IMR-90 (cell line): ENCODE results near the gene ITGA2. TPM values are rescaled to one million over a fixed set of nuclear protein-coding genes. Genes with fewer than 3 reads are reported as not detected.

Source experiments
- ATAC-seq: fragments of 200-7000 bp; cut with Tn5 transposase; 2 replicates; pipeline ENCODE4 v1.9.1; 2020; ENCODE audit warnings: low read depth, mild to moderate bottlenecking, moderate library complexity
- BruUV-seq: library from RNA; stranded (reverse); fragments of 400-500 nt; replicated peaks from 2 replicates; lab custom pipeline; 2021; lab: Mats Ljungman, UMichigan
- CTCF ChIA-PET: fragments of 300-600 bp; formaldehyde crosslinking; extraction: SDS; loops from one replicate; lab custom pipeline; 2021; ENCODE audit warnings: antibody characterized with exemption; lab: Yijun Ruan, JAX
- POLR2A ChIA-PET: fragments of 300-600 bp; sonication (Branson Sonifier 250); formaldehyde crosslinking; loops from one replicate; lab custom pipeline; 2022; ENCODE audit warnings: antibody characterized with exemption; ENCODE audit not compliant: unreplicated experiment; lab: Charles Lee
- DNase-seq: peaks from one replicate; pipeline ENCODE4 v3.0.0; 2013
- H2AFZ ChIP-seq: replicated peaks from 2 replicates; pipeline ENCODE3; 2013; ENCODE audit warnings: low read length, mild to moderate bottlenecking; ENCODE audit not compliant: poor library complexity
- H2AK5ac ChIP-seq: 2 replicates; pipeline ENCODE4 v1.6.1; 2013; ENCODE audit warnings: low read depth, low read length, inconsistent platforms
- H2AK9ac ChIP-seq: replicated peaks from 2 replicates; pipeline ENCODE3; 2013; ENCODE audit warnings: mild to moderate bottlenecking, low read depth, low read length, moderate library complexity; ENCODE audit not compliant: poor library complexity
- H2BK120ac ChIP-seq: 2 replicates; pipeline ENCODE4 v1.6.1; 2013; ENCODE audit warnings: low read depth, low read length, inconsistent platforms
- H2BK15ac ChIP-seq: 3 replicates; pipeline ENCODE4 v1.6.1; 2013; ENCODE audit warnings: low read depth, low read length, inconsistent platforms
- H2BK20ac ChIP-seq: 2 replicates; pipeline ENCODE4 v1.6.1; 2013; ENCODE audit warnings: low read depth, mild to moderate bottlenecking, inconsistent platforms, low read length, moderate library complexity
- H2BK5ac ChIP-seq: 2 replicates; pipeline ENCODE4 v1.6.1; 2013; ENCODE audit warnings: mild to moderate bottlenecking, low read depth, low read length, inconsistent platforms; ENCODE audit not compliant: poor library complexity, severe bottlenecking
- H3K14ac ChIP-seq: replicated peaks from 2 replicates; pipeline ENCODE4 v1.6.1; 2013; ENCODE audit warnings: low read depth, low read length, inconsistent platforms
- H3K18ac ChIP-seq: 2 replicates; pipeline ENCODE4 v1.6.1; 2013; ENCODE audit warnings: low read depth, low read length, control low read depth
- H3K23ac ChIP-seq: 2 replicates; pipeline ENCODE4 v1.6.1; 2013; ENCODE audit warnings: low read depth, low read length, inconsistent platforms
- H3K27ac ChIP-seq: 2 replicates; pipeline ENCODE4 v1.5.1; 2013; ENCODE audit warnings: mild to moderate bottlenecking, control low read depth, low read length; ENCODE audit not compliant: insufficient read depth
- H3K27me3 ChIP-seq: 2 replicates; pipeline ENCODE4 v1.6.1; 2013; ENCODE audit warnings: low read length; ENCODE audit not compliant: control insufficient read depth, insufficient read depth
- H3K36me3 ChIP-seq: 2 replicates; pipeline ENCODE4 v1.6.1; 2013; ENCODE audit warnings: low read length, mixed read lengths; ENCODE audit not compliant: control insufficient read depth, insufficient read depth
- H3K4ac ChIP-seq: 2 replicates; pipeline ENCODE4 v1.6.1; 2013; ENCODE audit warnings: low read depth, low read length, inconsistent platforms
- H3K4me1 ChIP-seq: 2 replicates; pipeline ENCODE4 v1.6.1; 2013; ENCODE audit warnings: low read length, mixed read lengths; ENCODE audit not compliant: control insufficient read depth, insufficient read depth
- H3K4me2 ChIP-seq: 2 replicates; pipeline ENCODE4 v1.6.1; 2013; ENCODE audit warnings: low read depth, mild to moderate bottlenecking, control low read depth, low read length, moderate library complexity
- H3K4me3 ChIP-seq: 2 replicates; pipeline ENCODE4 v1.5.1; 2013; ENCODE audit warnings: low read depth, mild to moderate bottlenecking, control low read depth, low read length, moderate library complexity; ENCODE audit not compliant: insufficient read depth
- H3K56ac ChIP-seq: 2 replicates; pipeline ENCODE4 v1.6.1; 2013; ENCODE audit warnings: low read length, inconsistent platforms; ENCODE audit not compliant: insufficient read depth; ENCODE audit errors: extremely low read depth
- H3K79me1 ChIP-seq, 2 experiments: 2 replicates each; pipeline ENCODE4 v1.6.1; 2013; ENCODE audit warnings: low read length in 2 of 2, inconsistent platforms in 1 of 2, low read depth in 1 of 2
- H3K9ac ChIP-seq: 2 replicates; pipeline ENCODE4 v1.6.1; 2013; ENCODE audit warnings: low read depth, low read length, control low read depth
- H3K9me1 ChIP-seq: 2 replicates; pipeline ENCODE4 v1.6.1; 2013; ENCODE audit warnings: low read length, inconsistent platforms; ENCODE audit not compliant: insufficient read depth
- H3K9me3 ChIP-seq: 2 replicates; pipeline ENCODE4 v1.6.1; 2013; ENCODE audit warnings: low read length; ENCODE audit not compliant: control insufficient read depth, insufficient read depth
- H4K20me1 ChIP-seq: 2 replicates; pipeline ENCODE4 v1.6.1; 2013; ENCODE audit warnings: low read length, inconsistent platforms; ENCODE audit not compliant: insufficient read depth
- H4K5ac ChIP-seq: 2 replicates; pipeline ENCODE4 v1.6.1; 2013; ENCODE audit warnings: mild to moderate bottlenecking, low read depth, low read length, control low read depth
- H4K8ac ChIP-seq, 2 experiments: 2 replicates each; pipeline ENCODE4 v1.6.1; 2013; ENCODE audit warnings: low read depth in 2 of 2, low read length in 2 of 2, control low read depth in 1 of 2, inconsistent platforms in 1 of 2
- H4K91ac ChIP-seq: 2 replicates; pipeline ENCODE4 v1.6.1; 2013; ENCODE audit warnings: low read depth, low read length, inconsistent platforms; ENCODE audit not compliant: insufficient read depth
- CHD1 ChIP-seq: IDR thresholded peaks from 2 replicates; pipeline ENCODE4 v1.6.1; 2012; ENCODE audit warnings: low read depth, low read length, improper control_type of control experiment
- FOS ChIP-seq: fragments of 150-350 bp; IDR thresholded peaks from 2 replicates; pipeline ENCODE4 v1.6.1; 2016; ENCODE audit warnings: low read depth, low read length
- MAFK ChIP-seq: IDR thresholded peaks from 2 replicates; pipeline ENCODE4 v1.6.1; 2012; ENCODE audit warnings: low read depth, low read length, improper control_type of control experiment
- MAZ ChIP-seq: IDR thresholded peaks from 2 replicates; pipeline ENCODE4 v1.6.1; 2012; ENCODE audit warnings: low read depth, mild to moderate bottlenecking, low read length, improper control_type of control experiment, moderate library complexity, borderline replicate concordance
- MXI1 ChIP-seq: IDR thresholded peaks from 2 replicates; pipeline ENCODE4 v1.6.1; 2012; ENCODE audit warnings: low read depth, mild to moderate bottlenecking, low read length, moderate library complexity, borderline replicate concordance
- NFE2L2 ChIP-seq: fragments of 150-350 bp; IDR thresholded peaks from 2 replicates; pipeline ENCODE4 v1.6.1; 2016; ENCODE audit warnings: low read depth, mild to moderate bottlenecking, low read length
- POLR2A ChIP-seq: IDR thresholded peaks from 2 replicates; pipeline ENCODE4 v1.6.1; 2012; ENCODE audit warnings: mild to moderate bottlenecking, low read depth, low read length
- RAD21 ChIP-seq: IDR thresholded peaks from 2 replicates; pipeline ENCODE4 v1.6.1; 2012; ENCODE audit warnings: low read length, improper control_type of control experiment
- RCOR1 ChIP-seq: IDR thresholded peaks from 2 replicates; pipeline ENCODE4 v1.6.1; 2012; ENCODE audit warnings: mild to moderate bottlenecking, low read length, improper control_type of control experiment; ENCODE audit not compliant: insufficient replicate concordance
- RFX5 ChIP-seq: IDR thresholded peaks from 2 replicates; pipeline ENCODE4 v1.8.0; 2012; ENCODE audit warnings: low read depth, mild to moderate bottlenecking, low read length, moderate library complexity
- SMC3 ChIP-seq: fragments of 150-350 bp; IDR thresholded peaks from 2 replicates; pipeline ENCODE4 v1.6.1; 2016; ENCODE audit warnings: low read depth, mild to moderate bottlenecking, antibody characterized with exemption, low read length, moderate library complexity
- WGBS, 2 experiments: methylation state at CpG; one replicate each; pipeline versions ENCODE4 v1.1.5 to v1.1.7; 2013; ENCODE audit warnings: missing lambda C conversion rate in 2 of 2; ENCODE audit not compliant: insufficient read length in 1 of 2; ENCODE audit errors: extremely low coverage in 2 of 2; 5-methylcytosine and 5-hydroxymethylcytosine counted together
- dilution Hi-C: fragments of 300-500 bp; cut with HindIII; formaldehyde crosslinking; loops from one replicate; pipeline ENCODE4 v1.14.3; 2018; ENCODE audit warnings: low sequenced_read_pairs; ENCODE audit not compliant: unreplicated experiment
- in situ Hi-C: fragments of 300-500 bp; cut with MboI; formaldehyde crosslinking; loops from 3 replicates; pipeline ENCODE4 v1.14.3; 2019; ENCODE audit warnings: low sequenced_read_pairs, inconsistent platforms, mixed read lengths
- intact Hi-C: fragments of 100-400 bp; cut with micrococcal nuclease; formaldehyde crosslinking; loops from 2 replicates; pipeline ENCODE4 v1.10.0; 2022
- polyA plus RNA-seq, 3 experiments: library from polyadenylated mRNA; depleted of rRNA; stranded (reverse); fragments of >200 nt; gene quantifications; 2 replicates each; pipeline ENCODE4 v1.2.3, GENCODE V29; 2012; ENCODE audit warnings: low replicate concordance in 1 of 3
- total RNA-seq: library from RNA; depleted of rRNA; stranded (reverse); fragments of >200 nt; gene quantifications from 2 replicates; pipeline ENCODE4 v1.2.3, GENCODE V29; 2012
- TF ChIP-seq, protein P1 (sequence below): conservative IDR thresholded peaks from 2 replicates; pipeline ENCODE4 v1.5.1; 2012; ENCODE audit warnings: mild to moderate bottlenecking, low read depth, low read length, improper control_type of control experiment
- TF ChIP-seq, protein P2 (sequence below): fragments of 150-350 bp; IDR thresholded peaks from 2 replicates; pipeline ENCODE4 v1.6.1; 2016; ENCODE audit warnings: low read depth, mild to moderate bottlenecking, low read length, moderate library complexity, borderline replicate concordance

The ITGA2 gene
- total and polyA plus RNA-seq, 2 of the 4 experiments (the other 2 are of a cell fraction), result 23.3 to 93.4 TPM

DNA sequence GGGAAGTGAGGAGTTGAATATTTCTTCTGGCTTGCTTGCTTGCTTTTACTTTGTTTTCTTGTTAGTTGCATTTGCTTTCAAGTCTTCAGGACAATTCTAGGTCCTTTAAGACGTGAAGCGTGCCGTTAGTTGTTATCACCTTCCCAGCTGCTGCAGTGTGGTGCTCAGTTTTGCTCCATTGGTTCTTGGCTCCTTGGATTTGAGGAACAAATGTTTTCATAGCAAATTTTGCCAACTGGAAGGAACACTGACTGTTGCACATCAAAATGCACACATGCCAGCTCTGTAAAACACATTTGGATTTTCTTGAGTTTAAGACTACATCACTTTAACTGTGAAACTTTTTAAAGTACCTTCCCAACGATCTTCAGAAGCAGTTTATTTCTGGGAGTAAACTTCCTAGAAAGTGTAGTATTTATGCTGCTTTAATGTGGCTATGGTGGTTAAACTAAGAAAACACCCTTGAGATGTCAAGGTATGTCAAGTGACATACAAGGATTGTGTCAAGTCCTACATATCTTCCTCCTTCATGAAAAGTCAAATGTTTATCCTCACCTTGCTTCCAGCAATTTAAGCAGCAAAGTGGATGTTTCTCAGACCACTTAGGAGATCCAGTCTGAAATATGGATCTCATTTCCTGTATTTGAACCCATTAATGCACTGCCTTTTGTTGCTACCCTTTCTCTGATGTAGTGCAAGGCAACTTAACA is 95.5 kb downstream of the ITGA2 start:
- no peak overlapping the region for H4K91ac ChIP-seq
- no peak overlapping the region for H3K56ac ChIP-seq
- peaks cover 46% of the 10 kb centered on the region for H3K36me3 ChIP-seq
- no CpG with 5 or more reads among the region's 4 CpGs for WGBS, 2 experiments
- H2BK120ac ChIP-seq, result no peak overlapping the region
- H2AK9ac ChIP-seq, result no peak overlapping the region
- H3K9me3 ChIP-seq, result no peaks in the 10 kb centered on the region
- H2AK5ac ChIP-seq, result no peak overlapping the region
- H3K27ac ChIP-seq, result no peak overlapping the region
- H2BK15ac ChIP-seq, result no peak overlapping the region
- H3K4me3 ChIP-seq, result no peak overlapping the region
- peak overlapping the region; percentile 43; the same call in 1 of the 2 replicates for H3K23ac ChIP-seq
- H2BK20ac ChIP-seq, result no peak overlapping the region
- intact Hi-C loops, result no loop called here
- dilution Hi-C loops, result no loop called here
- no peaks in the 10 kb centered on the region for H3K27me3 ChIP-seq
- H3K79me1 ChIP-seq, result peaks cover 7 to 12% of the 10 kb centered on the region in 2 experiments; a peak in 2 of 4 replicates
- H3K4me1 ChIP-seq, result peaks cover 5% of the 10 kb centered on the region; the same call in 1 of the 2 replicates
- peaks cover 2% of the 10 kb centered on the region; the same call in 1 of the 2 replicates for H3K9me1 ChIP-seq
- no peaks in the 10 kb centered on the region for H4K20me1 ChIP-seq
- no peak overlapping the region for H3K4me2 ChIP-seq
- in situ Hi-C loops, result no loop called here
- H3K14ac ChIP-seq, result no peak overlapping the region
- no peak overlapping the region for H3K4ac ChIP-seq
- no peak overlapping the region for H4K5ac ChIP-seq
- no peak overlapping the region for H4K8ac ChIP-seq
- ChIA-PET CTCF (no interaction called here), POLR2A (no interaction called here)
- H2BK5ac ChIP-seq, result no peak overlapping the region
- ATAC-seq (no peak), DNase-seq (no peak)
- no peak overlapping the region for H2AFZ ChIP-seq
- no TSS peak for BruUV-seq
- no peak for TF ChIP-seq SMC3
- no peak for TF ChIP-seq MXI1
- no peak for TF ChIP-seq RAD21
- TF ChIP-seq, protein P1, sequence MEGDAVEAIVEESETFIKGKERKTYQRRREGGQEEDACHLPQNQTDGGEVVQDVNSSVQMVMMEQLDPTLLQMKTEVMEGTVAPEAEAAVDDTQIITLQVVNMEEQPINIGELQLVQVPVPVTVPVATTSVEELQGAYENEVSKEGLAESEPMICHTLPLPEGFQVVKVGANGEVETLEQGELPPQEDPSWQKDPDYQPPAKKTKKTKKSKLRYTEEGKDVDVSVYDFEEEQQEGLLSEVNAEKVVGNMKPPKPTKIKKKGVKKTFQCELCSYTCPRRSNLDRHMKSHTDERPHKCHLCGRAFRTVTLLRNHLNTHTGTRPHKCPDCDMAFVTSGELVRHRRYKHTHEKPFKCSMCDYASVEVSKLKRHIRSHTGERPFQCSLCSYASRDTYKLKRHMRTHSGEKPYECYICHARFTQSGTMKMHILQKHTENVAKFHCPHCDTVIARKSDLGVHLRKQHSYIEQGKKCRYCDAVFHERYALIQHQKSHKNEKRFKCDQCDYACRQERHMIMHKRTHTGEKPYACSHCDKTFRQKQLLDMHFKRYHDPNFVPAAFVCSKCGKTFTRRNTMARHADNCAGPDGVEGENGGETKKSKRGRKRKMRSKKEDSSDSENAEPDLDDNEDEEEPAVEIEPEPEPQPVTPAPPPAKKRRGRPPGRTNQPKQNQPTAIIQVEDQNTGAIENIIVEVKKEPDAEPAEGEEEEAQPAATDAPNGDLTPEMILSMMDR, result no peak
- no peak for TF ChIP-seq MAZ
- TF ChIP-seq CHD1, result no peak
- TF ChIP-seq FOS, result no peak
- no peak for TF ChIP-seq RFX5
- TF ChIP-seq POLR2A, result no peak
- TF ChIP-seq, protein P2, sequence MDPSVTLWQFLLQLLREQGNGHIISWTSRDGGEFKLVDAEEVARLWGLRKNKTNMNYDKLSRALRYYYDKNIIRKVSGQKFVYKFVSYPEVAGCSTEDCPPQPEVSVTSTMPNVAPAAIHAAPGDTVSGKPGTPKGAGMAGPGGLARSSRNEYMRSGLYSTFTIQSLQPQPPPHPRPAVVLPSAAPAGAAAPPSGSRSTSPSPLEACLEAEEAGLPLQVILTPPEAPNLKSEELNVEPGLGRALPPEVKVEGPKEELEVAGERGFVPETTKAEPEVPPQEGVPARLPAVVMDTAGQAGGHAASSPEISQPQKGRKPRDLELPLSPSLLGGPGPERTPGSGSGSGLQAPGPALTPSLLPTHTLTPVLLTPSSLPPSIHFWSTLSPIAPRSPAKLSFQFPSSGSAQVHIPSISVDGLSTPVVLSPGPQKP, result no peak
- no peak for TF ChIP-seq RCOR1
- TF ChIP-seq NFE2L2, result no peak
- TF ChIP-seq MAFK, result no peak
- H3K18ac ChIP-seq, result no peak overlapping the region
- H3K9ac ChIP-seq, result no peak overlapping the region
